A673 (cell line): ENCODE measurements around the gene USP25.

Source experiments
- EZH2 ChIP-seq: fragments of 200-600 bp; sonication (generic); IDR thresholded peaks from 2 replicates; pipeline ENCODE4 v1.6.1; 2017; ENCODE audit warnings: borderline replicate concordance, low read depth, mild to moderate bottlenecking, mixed read lengths, antibody characterized with exemption, low read length; ENCODE audit not compliant: poor library complexity, severe bottlenecking
- TF ChIP-seq, protein P1 (sequence below): fragments of 300-800, 200-600 bp; sonication (generic); conservative IDR thresholded peaks from 2 replicates; pipeline ENCODE4 v1.5.1; 2017; ENCODE audit warnings: low read depth, mild to moderate bottlenecking, antibody characterized with exemption, low read length, moderate library complexity, mixed read lengths

- TF ChIP-seq, protein P1, sequence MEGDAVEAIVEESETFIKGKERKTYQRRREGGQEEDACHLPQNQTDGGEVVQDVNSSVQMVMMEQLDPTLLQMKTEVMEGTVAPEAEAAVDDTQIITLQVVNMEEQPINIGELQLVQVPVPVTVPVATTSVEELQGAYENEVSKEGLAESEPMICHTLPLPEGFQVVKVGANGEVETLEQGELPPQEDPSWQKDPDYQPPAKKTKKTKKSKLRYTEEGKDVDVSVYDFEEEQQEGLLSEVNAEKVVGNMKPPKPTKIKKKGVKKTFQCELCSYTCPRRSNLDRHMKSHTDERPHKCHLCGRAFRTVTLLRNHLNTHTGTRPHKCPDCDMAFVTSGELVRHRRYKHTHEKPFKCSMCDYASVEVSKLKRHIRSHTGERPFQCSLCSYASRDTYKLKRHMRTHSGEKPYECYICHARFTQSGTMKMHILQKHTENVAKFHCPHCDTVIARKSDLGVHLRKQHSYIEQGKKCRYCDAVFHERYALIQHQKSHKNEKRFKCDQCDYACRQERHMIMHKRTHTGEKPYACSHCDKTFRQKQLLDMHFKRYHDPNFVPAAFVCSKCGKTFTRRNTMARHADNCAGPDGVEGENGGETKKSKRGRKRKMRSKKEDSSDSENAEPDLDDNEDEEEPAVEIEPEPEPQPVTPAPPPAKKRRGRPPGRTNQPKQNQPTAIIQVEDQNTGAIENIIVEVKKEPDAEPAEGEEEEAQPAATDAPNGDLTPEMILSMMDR: no peak
- no peak for TF ChIP-seq EZH2
These were observed 120.1 kb downstream of the USP25 start for GRCh38 chr21:15849927-15850326.
